ENCODE data around the gene IFFO2. TPM values are rescaled to one million over a fixed set of nuclear protein-coding genes. Genes with fewer than 3 reads are reported as not detected.

IFFO2 gene
- total RNA-seq, 1 experiment from 2014 or later = 11.7 TPM

DNA sequence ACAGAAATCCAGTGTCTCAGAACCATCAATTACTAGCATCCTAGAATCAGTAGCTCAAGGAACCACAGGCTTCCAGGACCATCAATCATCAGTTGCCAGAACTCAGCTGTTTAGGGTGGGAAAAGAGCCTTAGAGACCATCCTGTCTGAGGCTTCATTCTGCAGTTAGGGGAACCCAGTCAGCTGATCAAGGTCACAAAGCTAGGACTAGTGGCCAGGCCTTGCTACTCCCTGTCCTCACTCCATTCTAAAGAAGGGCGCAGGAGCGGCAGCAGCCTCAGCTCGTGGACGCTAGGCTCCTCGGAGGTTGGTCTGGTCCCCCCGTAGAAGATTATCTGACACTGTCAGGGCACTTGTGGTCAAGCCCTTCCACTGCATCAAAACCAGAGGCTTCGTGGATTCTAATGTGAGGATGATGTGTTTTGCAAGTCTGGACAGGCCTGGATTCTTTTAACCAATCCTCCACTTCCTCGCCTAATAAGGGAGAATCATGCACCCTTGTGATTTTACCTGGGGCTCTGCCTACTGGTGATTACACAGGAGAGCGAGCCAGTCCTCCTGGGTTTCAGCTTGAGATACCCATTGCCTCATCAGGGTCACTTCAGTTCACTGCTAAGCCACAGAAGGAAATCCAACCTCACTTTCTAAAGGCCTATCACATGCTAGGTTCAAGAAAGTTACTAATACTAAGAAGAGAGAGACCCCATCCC lies 41.7 kb upstream of the IFFO2 start:
- DNase-seq = peak; percentile 31 to 46
- intact Hi-C loops (cut with micrococcal nuclease; ENCODE audit: unreplicated experiment) = no loop called here
- no peak overlapping the region for H3K27ac ChIP-seq
- H3K4me1 ChIP-seq (replicated peaks; ENCODE audit: insufficient read depth) = no peaks in the 10 kb centered on the region; the same call in 1 of the 2 replicates
- 0 out of 2 replicates have a peak, but pooled peaks cover 5% of the 10 kb centered on the region for H3F3A ChIP-seq (ENCODE audit: insufficient read depth, low read depth)
- H4K20me1 ChIP-seq (ENCODE audit: insufficient read depth) = no peaks in the 10 kb centered on the region
- ChIA-PET POLR2A (ENCODE audit: unreplicated experiment) (no interaction called here), CTCF (no interaction called here)
- no peak overlapping the region for H3K4me3 ChIP-seq
- no TSS peak for BruUV-seq (replicated peaks)
- peaks cover 19% of the 10 kb centered on the region for H3K9me3 ChIP-seq (ENCODE audit: insufficient read depth, low read depth)
- no peak overlapping the region for H3K4me2 ChIP-seq
- H3K79me2 ChIP-seq (ENCODE audit: low read depth) = no peaks in the 10 kb centered on the region
- H2AFZ ChIP-seq = no peak overlapping the region
- H3K9me2 ChIP-seq (ENCODE audit: insufficient read depth) = no peaks in the 10 kb centered on the region
- H3K27me3 ChIP-seq (ENCODE audit: insufficient read depth, low read depth) = no peaks in the 10 kb centered on the region
- no peaks in the 10 kb centered on the region for H3K36me3 ChIP-seq (ENCODE audit: low read depth)
- TF ChIP-seq, protein P1, sequence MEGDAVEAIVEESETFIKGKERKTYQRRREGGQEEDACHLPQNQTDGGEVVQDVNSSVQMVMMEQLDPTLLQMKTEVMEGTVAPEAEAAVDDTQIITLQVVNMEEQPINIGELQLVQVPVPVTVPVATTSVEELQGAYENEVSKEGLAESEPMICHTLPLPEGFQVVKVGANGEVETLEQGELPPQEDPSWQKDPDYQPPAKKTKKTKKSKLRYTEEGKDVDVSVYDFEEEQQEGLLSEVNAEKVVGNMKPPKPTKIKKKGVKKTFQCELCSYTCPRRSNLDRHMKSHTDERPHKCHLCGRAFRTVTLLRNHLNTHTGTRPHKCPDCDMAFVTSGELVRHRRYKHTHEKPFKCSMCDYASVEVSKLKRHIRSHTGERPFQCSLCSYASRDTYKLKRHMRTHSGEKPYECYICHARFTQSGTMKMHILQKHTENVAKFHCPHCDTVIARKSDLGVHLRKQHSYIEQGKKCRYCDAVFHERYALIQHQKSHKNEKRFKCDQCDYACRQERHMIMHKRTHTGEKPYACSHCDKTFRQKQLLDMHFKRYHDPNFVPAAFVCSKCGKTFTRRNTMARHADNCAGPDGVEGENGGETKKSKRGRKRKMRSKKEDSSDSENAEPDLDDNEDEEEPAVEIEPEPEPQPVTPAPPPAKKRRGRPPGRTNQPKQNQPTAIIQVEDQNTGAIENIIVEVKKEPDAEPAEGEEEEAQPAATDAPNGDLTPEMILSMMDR (conservative IDR thresholded peaks at IDR 0.05) = no peak
- TF ChIP-seq EZH2 (IDR thresholded peaks at IDR 0.05; ENCODE audit: low read depth) = no peak

DNA sequence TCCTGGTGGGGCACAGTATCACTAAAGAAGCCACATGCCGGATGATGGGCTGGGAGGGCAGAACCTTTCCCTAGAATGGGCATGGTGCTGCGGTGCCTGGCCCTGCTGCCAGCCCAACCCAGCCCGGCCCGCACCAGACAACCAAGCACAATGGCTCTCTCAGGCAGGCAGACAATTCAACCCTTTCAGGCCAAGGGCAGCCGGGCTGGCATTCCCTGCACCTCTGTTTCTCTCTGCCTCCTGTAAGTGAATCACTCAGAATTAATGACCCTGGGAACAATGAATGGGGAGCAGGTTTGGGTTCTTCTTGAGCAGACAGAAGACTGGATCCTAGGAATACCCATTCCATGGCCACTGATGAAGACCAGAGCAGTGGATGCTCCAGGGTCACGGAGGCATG lies 41.0 kb upstream of the IFFO2 start:
- Histone ChIP-seq H3K9me3 (ENCODE audit: insufficient read depth, low read depth) (peaks cover 19% of the 10 kb centered on the region), H3K36me3 (ENCODE audit: low read depth) (no peaks in the 10 kb centered on the region), H3K27me3 (ENCODE audit: insufficient read depth, low read depth) (no peaks in the 10 kb centered on the region), H2AFZ (no peak overlapping the region), H3K27ac (no peak overlapping the region), H3K9me2 (ENCODE audit: insufficient read depth) (no peaks in the 10 kb centered on the region), H3K4me3 (no peak overlapping the region), H3K4me2 (no peak overlapping the region), H3F3A (ENCODE audit: insufficient read depth, low read depth) (0 out of 2 replicates have a peak, but pooled peaks cover 5% of the 10 kb centered on the region), H4K20me1 (ENCODE audit: insufficient read depth) (no peaks in the 10 kb centered on the region), H3K79me2 (ENCODE audit: low read depth) (no peaks in the 10 kb centered on the region), H3K4me1 (replicated peaks; ENCODE audit: insufficient read depth) (no peaks in the 10 kb centered on the region; the same call in 1 of the 2 replicates)
- ChIA-PET CTCF (no interaction called here), POLR2A (ENCODE audit: unreplicated experiment) (no interaction called here)
- no peak for DNase-seq
- intact Hi-C loops (cut with micrococcal nuclease; ENCODE audit: unreplicated experiment) = no loop called here
- TF ChIP-seq, protein P1 (conservative IDR thresholded peaks at IDR 0.05) = no peak
- TF ChIP-seq EZH2 (IDR thresholded peaks at IDR 0.05; ENCODE audit: low read depth) = no peak
- BruUV-seq (replicated peaks) = no TSS peak

DNA sequence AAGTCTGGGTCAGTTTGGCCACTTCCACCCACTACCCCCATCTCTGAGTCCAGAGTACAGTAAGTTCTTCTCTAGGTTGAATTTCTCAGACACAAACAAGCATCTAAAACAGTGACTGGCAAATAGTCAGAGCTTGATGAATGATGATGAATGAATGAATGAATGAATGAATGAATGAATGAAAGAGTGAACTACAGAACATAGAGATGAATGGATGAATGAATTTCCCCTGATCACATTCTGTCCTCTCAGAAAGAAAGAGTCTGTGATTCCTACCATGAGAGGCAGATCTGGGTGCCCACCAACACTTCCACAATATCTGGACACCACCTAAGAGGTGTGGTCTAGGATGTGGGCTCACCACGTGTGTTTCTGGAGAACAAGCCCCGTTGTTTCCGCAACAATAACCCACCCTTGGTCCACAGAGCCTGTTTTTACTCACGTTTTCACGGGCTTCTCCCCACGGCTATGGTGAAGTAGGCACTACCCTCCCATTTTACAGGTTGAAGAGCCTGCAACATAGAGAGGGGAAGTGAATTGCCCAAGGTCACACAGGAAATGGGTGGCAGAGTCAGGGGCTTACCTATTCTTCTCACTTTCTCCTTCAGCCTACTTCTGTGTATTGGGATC lies 40.2 kb upstream of the IFFO2 start:
- intact Hi-C loops (cut with micrococcal nuclease; ENCODE audit: unreplicated experiment) = no loop called here
- 0 out of 2 replicates have a peak, but pooled peaks cover 5% of the 10 kb centered on the region for H3F3A ChIP-seq (ENCODE audit: insufficient read depth, low read depth)
- TF ChIP-seq, protein P1 (conservative IDR thresholded peaks at IDR 0.05) = no peak
- TF ChIP-seq EZH2 (IDR thresholded peaks at IDR 0.05; ENCODE audit: low read depth) = no peak
- H3K4me2 ChIP-seq = no peak overlapping the region
- no peak overlapping the region for H3K27ac ChIP-seq
- H3K9me2 ChIP-seq (ENCODE audit: insufficient read depth) = no peaks in the 10 kb centered on the region
- CTCF ChIA-PET = no interaction called here
- H2AFZ ChIP-seq = no peak overlapping the region
- H3K79me2 ChIP-seq (ENCODE audit: low read depth) = no peaks in the 10 kb centered on the region
- no peaks in the 10 kb centered on the region for H3K36me3 ChIP-seq (ENCODE audit: low read depth)
- H3K4me1 ChIP-seq (replicated peaks; ENCODE audit: insufficient read depth) = no peaks in the 10 kb centered on the region; the same call in 1 of the 2 replicates
- BruUV-seq (replicated peaks) = no TSS peak
- DNase-seq = no peak
- POLR2A ChIA-PET (ENCODE audit: unreplicated experiment) = no interaction called here
- H3K27me3 ChIP-seq (ENCODE audit: insufficient read depth, low read depth) = no peaks in the 10 kb centered on the region
- H3K9me3 ChIP-seq (ENCODE audit: insufficient read depth, low read depth) = peaks cover 16% of the 10 kb centered on the region
- no peaks in the 10 kb centered on the region for H4K20me1 ChIP-seq (ENCODE audit: insufficient read depth)
- H3K4me3 ChIP-seq = no peak overlapping the region

Data from PC-9 (cell line).